Measurements from ENCODE around the gene SYNC. TPM values are rescaled to one million over a fixed set of nuclear protein-coding genes. Genes with fewer than 3 reads are reported as not detected.

The SYNC gene
- total and polyA plus RNA-seq, 2 of the 8 experiments (the other 6 are each of a cell fraction or from before 2014, with no cell fraction given): 0.06 to 0.17 TPM

DNA sequence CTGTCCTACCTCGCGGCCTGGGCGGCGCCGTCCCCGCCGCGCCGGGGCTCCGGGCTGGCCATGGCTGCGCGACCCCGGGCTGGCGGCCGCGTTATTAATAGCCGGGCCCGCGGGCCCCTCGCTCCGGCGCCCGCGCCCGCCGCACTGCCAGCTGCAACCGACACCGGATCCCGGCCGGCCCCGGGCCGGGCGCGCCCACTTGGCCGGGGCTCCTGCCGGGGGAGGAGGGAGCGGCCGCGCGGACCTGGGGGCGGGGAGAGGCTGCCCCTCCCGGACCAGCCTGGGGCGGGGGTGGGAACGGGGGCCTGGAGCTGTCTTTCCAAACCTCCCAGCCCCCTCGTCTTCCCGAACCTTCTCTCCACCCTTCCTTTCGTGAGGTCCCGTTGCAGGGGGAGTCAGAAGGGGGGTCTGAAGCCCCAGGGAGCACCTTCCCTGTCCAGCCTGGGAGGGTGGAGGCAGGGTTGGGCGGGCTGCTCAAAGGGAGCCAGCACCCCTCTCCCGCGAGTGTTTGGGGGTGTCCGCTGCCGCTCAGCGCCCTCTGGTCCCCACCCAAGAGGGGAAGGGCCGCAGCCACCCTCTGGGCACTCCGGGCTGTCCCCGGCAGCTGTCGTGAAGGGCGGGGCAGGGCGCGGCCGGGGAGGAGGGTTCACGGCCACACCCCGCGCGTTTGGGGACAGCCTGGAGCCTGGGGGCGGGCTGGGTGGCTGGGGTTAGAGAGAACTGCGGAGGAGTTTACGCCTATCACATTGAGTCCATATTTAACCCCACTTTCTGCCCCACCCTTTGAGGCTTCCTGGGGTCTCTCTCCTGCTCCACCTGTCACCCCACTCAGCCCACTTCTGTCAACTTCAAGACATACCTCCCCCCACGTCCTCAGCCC lies at the start of gene SYNC (continued):
- peak; percentile 65 for TF ChIP-seq KDM4A (IDR thresholded peaks at IDR 0.05; ENCODE audit: low read depth, low read length, severe bottlenecking)
